ENCODE measurements around the gene CD68.
"Not testable (repeated sequence)": the region's sequence is repeated elsewhere in the genome, so short reads cannot be mapped to it uniquely, and the experiment has no call there.

Gene CD68

GRCh38 chr17:7580604-7581575 is 1.5 kb downstream of the CD68 start:
- DNase-seq (ENCODE audit: low spot score): no peak

- DNase-seq (ENCODE audit: low spot score): no peak
Measured at GRCh38 chr17:7582396-7583252, 3.2 kb downstream of the CD68 start.

- DNase-seq (ENCODE audit: low spot score): peak; percentile 97
Measured at GRCh38 chr17:7583253-7584109, 4.0 kb downstream of the CD68 start, which contains the start of gene MPDU1. TSS of gene MPDU1 (plus strand) at chr17:7583852. CDS start at chr17:7583863, 11 bp downstream.

GRCh38 chr17:7586673-7587419 is 7.4 kb downstream of the CD68 start:
- no peak for DNase-seq (ENCODE audit: low spot score)

- no peak for DNase-seq (ENCODE audit: low spot score)
Measured at GRCh38 chr17:7587420-7588151, 8.1 kb downstream of the CD68 start.

- DNase-seq (ENCODE audit: low spot score): no peak
Measured at GRCh38 chr17:7588553-7589203, 9.2 kb downstream of the CD68 start.

GRCh38 chr17:7589204-7589868 is 9.9 kb downstream of the CD68 start:
- DNase-seq (ENCODE audit: low spot score): peak; percentile 77

- DNase-seq (ENCODE audit: low spot score): no peak
Measured at GRCh38 chr17:7589891-7590691, 10.7 kb downstream of the CD68 start, which contains the start of gene SOX15. TSS of gene SOX15 (minus strand) at chr17:7590094. CDS start at chr17:7589676, 418 bp downstream.

GRCh38 chr17:7590743-7591142 is 11.3 kb downstream of the CD68 start:
- DNase-seq (ENCODE audit: low spot score): no peak

- no peak for DNase-seq (ENCODE audit: low spot score)
Measured at GRCh38 chr17:7591596-7591995, 12.2 kb downstream of the CD68 start.

GRCh38 chr17:7592422-7593021 is 13.1 kb downstream of the CD68 start:
- DNase-seq (ENCODE audit: low spot score): no peak

- DNase-seq (ENCODE audit: low spot score): no peak
Measured at GRCh38 chr17:7593296-7593695, 13.9 kb downstream of the CD68 start.

GRCh38 chr17:7597561-7597960 is 18.1 kb downstream of the CD68 start:
- DNase-seq (ENCODE audit: low spot score): not testable (repeated sequence)

GRCh38 chr17:7606280-7606679 is 26.8 kb downstream of the CD68 start:
- no peak for DNase-seq (ENCODE audit: low spot score)

- DNase-seq (ENCODE audit: low spot score): no peak
Measured at GRCh38 chr17:7610641-7611040, 31.2 kb downstream of the CD68 start.

GRCh38 chr17:7611635-7612293 is 32.3 kb downstream of the CD68 start:
- no peak for DNase-seq (ENCODE audit: low spot score)

GRCh38 chr17:7612294-7612640 is 32.8 kb downstream of the CD68 start:
- DNase-seq (ENCODE audit: low spot score): no peak
